A549 (cell line): Measurements from ENCODE around the gene LYST. TPM values are rescaled to one million over a fixed set of nuclear protein-coding genes. Genes with fewer than 3 reads are reported as not detected.
"Not testable (repeated sequence)": the region's sequence is repeated elsewhere in the genome, so short reads cannot be mapped to it uniquely, and the experiment has no call there.

Experiments used
- ATAC-seq, 2 experiments: fragments of 200-7000 bp in 1 of 2; fragments of >200 bp in 1 of 2; cut with Nextera tagmentation in 1 of 2; cut with Tn5 transposase in 1 of 2; 3 replicates each; pipeline versions ENCODE4 v1.8.0 to v1.9.1; 2018 to 2020; ENCODE audit warnings: mild to moderate bottlenecking in 1 of 2, moderate library complexity in 1 of 2
- CTCF ChIA-PET: fragments of 300-600 bp; sonication (Branson Sonifier 250); formaldehyde crosslinking; extraction: SDS; loops from one replicate; lab custom pipeline; 2021; ENCODE audit warnings: antibody characterized with exemption, inconsistent platforms; lab: Yijun Ruan, JAX
- POLR2A ChIA-PET: fragments of 350-600 bp; formaldehyde crosslinking; extraction: SDS; loops from one replicate; lab custom pipeline; 2021; ENCODE audit warnings: antibody characterized with exemption, inconsistent platforms; lab: Yijun Ruan, JAX
- DNase-seq, 2 experiments: peaks; one replicate each; pipeline versions ENCODE4 v3.0.0 to v3.0.0-alpha.2; 2011 to 2016; ENCODE audit warnings: low read depth in 1 of 2, low spot score in 1 of 2
- FAIRE-seq: peaks from 2 replicates; lab custom pipeline; 2011; peaks lifted over from hg19 to GRCh38; lab: Jason Lieb, UNC
- H3K27ac ChIP-seq, 2 experiments: fragments of >200 bp; sonication (Bioruptor Twin); formaldehyde crosslinking; 3 replicates each; pipeline ENCODE4 v1.5.1; 2016 to 2017
- H3K4me1 ChIP-seq: fragments of >200 bp; sonication (Bioruptor Twin); formaldehyde crosslinking; 3 replicates; pipeline ENCODE4 v1.6.1; 2016
- H3K4me2 ChIP-seq: fragments of >200 bp; sonication (Bioruptor Twin); formaldehyde crosslinking; 3 replicates; pipeline ENCODE4 v1.6.1; 2016
- H3K4me3 ChIP-seq: fragments of >200 bp; sonication (Bioruptor Twin); formaldehyde crosslinking; 3 replicates; pipeline ENCODE4 v1.5.1; 2016
- H3K9me3 ChIP-seq: fragments of >200 bp; sonication (Bioruptor Twin); formaldehyde crosslinking; 3 replicates; pipeline ENCODE4 v1.6.1; 2016
- CBX2 ChIP-seq: fragments of 200-600 bp; sonication (generic); IDR thresholded peaks from 2 replicates; pipeline ENCODE4 v1.6.1; 2016; ENCODE audit warnings: low read depth, mild to moderate bottlenecking, borderline replicate concordance
- CBX8 ChIP-seq: fragments of 200-600 bp; sonication (generic); IDR thresholded peaks from 2 replicates; pipeline ENCODE4 v1.6.1; 2016
- EHF ChIP-seq: fragments of 250-450 bp; sonication (Bioruptor Pico); IDR thresholded peaks from 2 replicates; pipeline ENCODE4 v1.5.0; 2020; ENCODE audit warnings: mild to moderate bottlenecking
- FOSB ChIP-seq: fragments of 250-450 bp; sonication (Bioruptor Pico); IDR thresholded peaks from 2 replicates; pipeline ENCODE4 v1.5.0; 2020; ENCODE audit warnings: mild to moderate bottlenecking, moderate library complexity
- FOXS1 ChIP-seq: fragments of 250-450 bp; sonication (Bioruptor Pico); IDR thresholded peaks from 2 replicates; pipeline ENCODE4 v1.5.0; 2020; ENCODE audit warnings: mild to moderate bottlenecking, moderate library complexity
- HDAC2 ChIP-seq: fragments of 200-600 bp; sonication (generic); IDR thresholded peaks from 2 replicates; pipeline ENCODE4 v1.6.1; 2016
- HOXB13 ChIP-seq: fragments of 250-450 bp; sonication (Bioruptor Pico); IDR thresholded peaks from 2 replicates; pipeline ENCODE4 v1.5.0; 2020; ENCODE audit warnings: low read depth, mild to moderate bottlenecking, moderate library complexity
- HOXB5 ChIP-seq: fragments of 250-450 bp; sonication (Bioruptor Pico); IDR thresholded peaks from 2 replicates; pipeline ENCODE4 v1.5.0; 2020; ENCODE audit warnings: mild to moderate bottlenecking, moderate library complexity
- JUN ChIP-seq, 2 experiments: fragments of >200 bp; sonication (Bioruptor Twin); formaldehyde crosslinking; IDR thresholded peaks; 2 replicates in 1 of 2; 3 replicates in 1 of 2; pipeline ENCODE4 v1.6.1; 2016 to 2017
- KDM1A ChIP-seq: fragments of 200-600 bp; sonication (generic); IDR thresholded peaks from 2 replicates; pipeline ENCODE4 v1.6.1; 2016; ENCODE audit warnings: low read depth, mild to moderate bottlenecking
- KDM5A ChIP-seq: fragments of 200-600 bp; sonication (generic); IDR thresholded peaks from 2 replicates; pipeline ENCODE4 v1.6.1; 2016; ENCODE audit warnings: antibody characterized with exemption, mild to moderate bottlenecking
- MAFK ChIP-seq: fragments of 450-650 bp; IDR thresholded peaks from 2 replicates; pipeline ENCODE4 v1.6.1; 2014; ENCODE audit not compliant: partially characterized antibody
- MAZ ChIP-seq: fragments of 150-350 bp; IDR thresholded peaks from 2 replicates; pipeline ENCODE4 v1.6.1; 2014; ENCODE audit warnings: antibody characterized with exemption, low read depth, low read length, borderline replicate concordance
- NFE2L2 ChIP-seq: fragments of 150-350 bp; conservative IDR thresholded peaks from 2 replicates; pipeline ENCODE4 v1.6.1; 2014; ENCODE audit warnings: low read length
- NPAS2 ChIP-seq: fragments of 250-450 bp; sonication (Bioruptor Pico); IDR thresholded peaks from 2 replicates; pipeline ENCODE4 v1.8.0; 2022; ENCODE audit warnings: mild to moderate bottlenecking, moderate library complexity, borderline replicate concordance
- POLR2AphosphoS2 ChIP-seq: conservative IDR thresholded peaks from 2 replicates; pipeline ENCODE4 v1.6.1; 2012; ENCODE audit warnings: low read length, improper control_type of control experiment, inconsistent platforms
- RAD21 ChIP-seq, 2 experiments: fragments of >200 bp in 1 of 2; sonication (Bioruptor Twin) in 1 of 2; formaldehyde crosslinking in 1 of 2; IDR thresholded peaks in 1 of 2; conservative IDR thresholded peaks in 1 of 2; 2 replicates in 1 of 2; 3 replicates in 1 of 2; pipeline ENCODE4 v1.6.1; 2012 to 2018; ENCODE audit warnings: inconsistent platforms in 1 of 2
- RARB ChIP-seq: fragments of 250-450 bp; sonication (Bioruptor Pico); IDR thresholded peaks from 2 replicates; pipeline ENCODE4 v1.8.0; 2021; ENCODE audit warnings: mild to moderate bottlenecking, moderate library complexity
- RCOR1 ChIP-seq: fragments of 150-350 bp; IDR thresholded peaks from 2 replicates; pipeline ENCODE4 v1.6.1; 2014; ENCODE audit warnings: antibody characterized with exemption, low read length, low read depth
- ZC3H11A ChIP-seq: fragments of 450-650 bp; IDR thresholded peaks from 2 replicates; pipeline ENCODE4 v1.6.1; 2014; ENCODE audit warnings: antibody characterized with exemption, mild to moderate bottlenecking
- ZFP36 ChIP-seq: fragments of 450-650 bp; IDR thresholded peaks from 2 replicates; pipeline ENCODE4 v1.6.1; 2014; ENCODE audit warnings: borderline replicate concordance; ENCODE audit not compliant: partially characterized antibody
- ZNF302 ChIP-seq: fragments of 250-450 bp; sonication (Bioruptor Pico); IDR thresholded peaks from 2 replicates; pipeline ENCODE4 v1.9.0; 2021; ENCODE audit warnings: inconsistent platforms, mild to moderate bottlenecking, moderate library complexity
- WGBS: methylation state at CpG from one replicate; pipeline ENCODE4 v1.1.6; 2017; ENCODE audit errors: missing lambda C conversion rate; 5-methylcytosine and 5-hydroxymethylcytosine counted together
- polyA plus RNA-seq, 4 experiments: library from polyadenylated mRNA; depleted of rRNA in 3 of 4; stranded (reverse); fragments of >200 nt; fragmentation: RNase III in 1 of 4; extraction: RNeasy Plus Mini Kit Qiagen cat#74134 plus additional on column Dnase treatment in 1 of 4; gene quantifications; 2 replicates in 3 of 4; 3 replicates in 1 of 4; pipeline ENCODE4 v1.2.3, GENCODE V29; 2011 to 2017
- TF ChIP-seq, protein P1 (sequence below): fragments of 250-450 bp; sonication (Bioruptor Pico); IDR thresholded peaks from 2 replicates; pipeline ENCODE4 v1.5.0; 2020; ENCODE audit warnings: low read depth, mild to moderate bottlenecking, moderate library complexity
- TF ChIP-seq, protein P2 (sequence below): fragments of 250-450 bp; sonication (Bioruptor Pico); IDR thresholded peaks from 2 replicates; pipeline ENCODE4 v1.5.0; 2021; ENCODE audit warnings: mild to moderate bottlenecking, moderate library complexity, borderline replicate concordance

Gene LYST
- polyA plus RNA-seq, 2 of the 4 experiments (the other 2 are of a cell fraction): 2.5 to 9.4 TPM

DNA sequence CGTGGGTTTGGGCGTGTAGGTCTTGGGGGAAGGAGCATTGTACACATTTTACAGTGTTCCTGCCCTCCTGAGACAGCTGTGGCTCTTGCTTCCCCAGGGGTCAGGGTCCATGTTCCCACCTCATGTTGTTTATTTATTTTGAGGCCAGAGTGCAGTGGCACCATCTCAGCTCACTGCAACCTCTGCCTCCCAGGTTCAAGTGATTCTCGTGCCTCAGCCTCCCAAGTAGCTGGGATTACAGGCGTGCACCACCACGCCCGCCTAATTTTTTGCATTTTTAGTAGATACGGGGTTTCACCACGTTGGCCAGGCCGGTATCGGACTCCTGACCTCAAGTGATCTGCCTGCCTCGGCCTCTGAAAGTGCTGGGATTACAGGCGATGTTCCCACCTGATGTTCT, 219.2 kb downstream of the LYST start:
- H3K4me3 ChIP-seq, ATAC-seq, H3K4me2 ChIP-seq, H3K4me1 ChIP-seq, POLR2A ChIA-PET, FAIRE-seq, H3K9me3 ChIP-seq, DNase-seq, H3K27ac ChIP-seq: not testable (repeated sequence)
- WGBS: 79% methylated on average over 12 of the region's 12 CpGs
- CTCF ChIA-PET: interaction anchor here (1.6 to 1.7 kb wide), 2 partner anchors 14 to 50 kb away, joined by 4 to 6 read pairs; no protein-coding TSS in a partner anchor

GRCh38 chr1:235646463-235646862, 220.2 kb downstream of the LYST start:
- H3K4me2 ChIP-seq: no peak overlapping the region
- DNase-seq (no peak), FAIRE-seq (no peak), ATAC-seq (no peak)
- no peak overlapping the region for H3K27ac ChIP-seq
- H3K9me3 ChIP-seq: no peaks in the 10 kb centered on the region
- WGBS: 89% methylated on average over 9 of the region's 9 CpGs
- H3K4me3 ChIP-seq: no peak overlapping the region
- CTCF ChIA-PET: interaction anchor here (0.6 to 1.6 kb wide), 3 partner anchors 13 to 275 kb away, joined by 3 to 6 read pairs (median 4); no protein-coding TSS in a partner anchor
- no peak for TF ChIP-seq CBX2
- no peak for TF ChIP-seq FOSB (CRISPR knock-in tag)
- no peak for TF ChIP-seq EHF (CRISPR knock-in tag)
- no peak for TF ChIP-seq ZNF302 (CRISPR knock-in tag)
- TF ChIP-seq HOXB13 (CRISPR knock-in tag): no peak
- no peak for TF ChIP-seq MAFK
- no peak for TF ChIP-seq HDAC2
- no peak for TF ChIP-seq FOXS1 (CRISPR knock-in tag)
- TF ChIP-seq MAZ: no peak
- no peak for TF ChIP-seq NFE2L2
- no peak for TF ChIP-seq POLR2AphosphoS2
- TF ChIP-seq CBX8: no peak
- no peak for TF ChIP-seq KDM1A
- peaks cover 3% of the 10 kb centered on the region; the same call in 2 of the 3 replicates for H3K4me1 ChIP-seq
- POLR2A ChIA-PET: no interaction called here

GRCh38 chr1:235644693-235645305, 221.9 kb downstream of the LYST start:
- 54% methylated on average over 12 of the region's 13 CpGs for WGBS
- DNase-seq (no peak), FAIRE-seq (no peak), ATAC-seq (no peak)
- TF ChIP-seq JUN (IDR thresholded peaks at IDR 0.05) (no peak), FOSB (CRISPR knock-in tag) (no peak), HOXB5 (no peak), RAD21 (conservative IDR thresholded peaks at IDR 0.05 in 1 of 2, IDR thresholded peaks at IDR 0.05 in 1 of 2) (no peak), NPAS2 (CRISPR knock-in tag) (no peak), CBX8 (no peak), RARB (no peak), MAFK (no peak), ZC3H11A (no peak), KDM1A (no peak), RCOR1 (no peak), KDM5A (no peak), ZFP36 (no peak)
- TF ChIP-seq, protein P1, sequence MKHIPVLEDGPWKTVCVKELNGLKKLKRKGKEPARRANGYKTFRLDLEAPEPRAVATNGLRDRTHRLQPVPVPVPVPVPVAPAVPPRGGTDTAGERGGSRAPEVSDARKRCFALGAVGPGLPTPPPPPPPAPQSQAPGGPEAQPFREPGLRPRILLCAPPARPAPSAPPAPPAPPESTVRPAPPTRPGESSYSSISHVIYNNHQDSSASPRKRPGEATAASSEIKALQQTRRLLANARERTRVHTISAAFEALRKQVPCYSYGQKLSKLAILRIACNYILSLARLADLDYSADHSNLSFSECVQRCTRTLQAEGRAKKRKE (CRISPR knock-in tag): no peak
- TF ChIP-seq, protein P2, sequence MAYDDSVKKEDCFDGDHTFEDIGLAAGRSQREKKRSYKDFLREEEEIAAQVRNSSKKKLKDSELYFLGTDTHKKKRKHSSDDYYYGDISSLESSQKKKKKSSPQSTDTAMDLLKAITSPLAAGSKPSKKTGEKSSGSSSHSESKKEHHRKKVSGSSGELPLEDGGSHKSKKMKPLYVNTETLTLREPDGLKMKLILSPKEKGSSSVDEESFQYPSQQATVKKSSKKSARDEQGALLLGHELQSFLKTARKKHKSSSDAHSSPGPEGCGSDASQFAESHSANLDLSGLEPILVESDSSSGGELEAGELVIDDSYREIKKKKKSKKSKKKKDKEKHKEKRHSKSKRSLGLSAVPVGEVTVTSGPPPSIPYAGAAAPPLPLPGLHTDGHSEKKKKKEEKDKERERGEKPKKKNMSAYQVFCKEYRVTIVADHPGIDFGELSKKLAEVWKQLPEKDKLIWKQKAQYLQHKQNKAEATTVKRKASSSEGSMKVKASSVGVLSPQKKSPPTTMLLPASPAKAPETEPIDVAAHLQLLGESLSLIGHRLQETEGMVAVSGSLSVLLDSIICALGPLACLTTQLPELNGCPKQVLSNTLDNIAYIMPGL: no peak
- ChIA-PET POLR2A (no interaction called here), CTCF (interaction anchor here (1.1 kb wide), 1 partner anchor 9 kb away, joined by 3 read pairs; no protein-coding TSS in a partner anchor)
- Histone ChIP-seq H3K4me3 (no peak overlapping the region), H3K4me1 (no peaks in the 10 kb centered on the region), H3K4me2 (no peak overlapping the region), H3K9me3 (no peaks in the 10 kb centered on the region), H3K27ac (no peak overlapping the region)
